A673 (cell line): Measurements from ENCODE around the gene SPIRE2.

Experiments used
- EZH2 ChIP-seq: fragments of 200-600 bp; sonication (generic); IDR thresholded peaks from 2 replicates; pipeline ENCODE4 v1.6.1; 2017; ENCODE audit warnings: borderline replicate concordance, low read depth, mild to moderate bottlenecking, mixed read lengths, antibody characterized with exemption, low read length; ENCODE audit not compliant: poor library complexity, severe bottlenecking
- TF ChIP-seq, protein P1 (sequence below): fragments of 300-800, 200-600 bp; sonication (generic); conservative IDR thresholded peaks from 2 replicates; pipeline ENCODE4 v1.5.1; 2017; ENCODE audit warnings: low read depth, mild to moderate bottlenecking, antibody characterized with exemption, low read length, moderate library complexity, mixed read lengths

DNA sequence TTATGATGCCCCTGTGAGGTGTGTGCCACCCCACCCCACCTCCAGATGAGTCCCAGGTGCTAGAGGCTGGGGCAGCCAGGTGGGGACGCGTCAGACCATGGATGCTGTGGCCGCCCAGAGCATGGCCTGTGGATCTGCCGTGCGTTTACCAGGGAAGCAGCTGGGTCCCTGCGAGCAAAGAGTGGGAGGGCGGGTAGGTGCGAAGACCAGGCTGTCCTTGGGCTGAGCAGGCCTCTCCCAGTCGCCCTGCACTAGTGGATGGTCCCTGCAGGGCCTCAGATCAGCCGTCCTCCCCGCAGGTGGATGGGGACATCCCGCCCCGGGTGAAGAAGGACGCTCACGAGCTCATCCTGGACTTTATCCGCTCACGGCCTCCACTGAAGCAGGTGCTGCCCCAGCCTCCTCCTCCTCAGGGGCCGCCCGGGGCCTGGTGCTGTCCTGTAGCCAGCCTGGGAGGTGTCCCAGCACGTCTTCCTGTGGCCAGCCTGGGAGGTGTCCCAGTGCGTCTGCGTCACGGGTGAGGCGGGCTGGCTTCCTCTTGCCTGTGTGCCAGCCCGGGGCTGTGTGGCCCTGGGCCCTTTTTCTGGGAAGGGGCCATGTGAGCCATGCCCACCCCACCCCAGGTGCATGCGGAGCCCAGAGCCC lies 27.1 kb downstream of the SPIRE2 start:
- TF ChIP-seq, protein P1, sequence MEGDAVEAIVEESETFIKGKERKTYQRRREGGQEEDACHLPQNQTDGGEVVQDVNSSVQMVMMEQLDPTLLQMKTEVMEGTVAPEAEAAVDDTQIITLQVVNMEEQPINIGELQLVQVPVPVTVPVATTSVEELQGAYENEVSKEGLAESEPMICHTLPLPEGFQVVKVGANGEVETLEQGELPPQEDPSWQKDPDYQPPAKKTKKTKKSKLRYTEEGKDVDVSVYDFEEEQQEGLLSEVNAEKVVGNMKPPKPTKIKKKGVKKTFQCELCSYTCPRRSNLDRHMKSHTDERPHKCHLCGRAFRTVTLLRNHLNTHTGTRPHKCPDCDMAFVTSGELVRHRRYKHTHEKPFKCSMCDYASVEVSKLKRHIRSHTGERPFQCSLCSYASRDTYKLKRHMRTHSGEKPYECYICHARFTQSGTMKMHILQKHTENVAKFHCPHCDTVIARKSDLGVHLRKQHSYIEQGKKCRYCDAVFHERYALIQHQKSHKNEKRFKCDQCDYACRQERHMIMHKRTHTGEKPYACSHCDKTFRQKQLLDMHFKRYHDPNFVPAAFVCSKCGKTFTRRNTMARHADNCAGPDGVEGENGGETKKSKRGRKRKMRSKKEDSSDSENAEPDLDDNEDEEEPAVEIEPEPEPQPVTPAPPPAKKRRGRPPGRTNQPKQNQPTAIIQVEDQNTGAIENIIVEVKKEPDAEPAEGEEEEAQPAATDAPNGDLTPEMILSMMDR = no peak
- no peak for TF ChIP-seq EZH2
